ENCODE data around the gene ERLIN1.
"Not testable (repeated sequence)": the region's sequence is repeated elsewhere in the genome, so short reads cannot be mapped to it uniquely, and the experiment has no call there.

Gene ERLIN1

GRCh38 chr10:100132427-100132826 lies 53.4 kb downstream of the ERLIN1 start:
- CTCF ChIA-PET, result interaction anchor here (1.3 kb wide), 1 partner anchor 17 kb away, joined by 3 read pairs; no protein-coding TSS in a partner anchor
- no peaks in the 10 kb centered on the region for H3K4me1 Mint-ChIP-seq
- H3K9me3 Mint-ChIP-seq, result peaks cover 3% of the 10 kb centered on the region
- peaks cover 42% of the 10 kb centered on the region for H3K27me3 Mint-ChIP-seq
- no peak overlapping the region for H3K4me3 Mint-ChIP-seq
- no peak overlapping the region for H3K27ac Mint-ChIP-seq
- H3K36me3 Mint-ChIP-seq, result no peaks in the 10 kb centered on the region
- DNase-seq, result no peak

GRCh38 chr10:100131571-100131970 lies 54.3 kb downstream of the ERLIN1 start:
- no peak overlapping the region for H3K4me3 Mint-ChIP-seq
- no peak overlapping the region for H3K27ac Mint-ChIP-seq
- H3K36me3 Mint-ChIP-seq, result no peaks in the 10 kb centered on the region
- no peaks in the 10 kb centered on the region for H3K4me1 Mint-ChIP-seq
- CTCF ChIA-PET, result no interaction called here
- DNase-seq, result no peak
- peaks cover 3% of the 10 kb centered on the region for H3K9me3 Mint-ChIP-seq
- H3K27me3 Mint-ChIP-seq, result peaks cover 43% of the 10 kb centered on the region

GRCh38 chr10:100130831-100131230 lies 55.0 kb downstream of the ERLIN1 start:
- Mint-ChIP-seq H3K27ac (no peak overlapping the region), H3K27me3 (peaks cover 40% of the 10 kb centered on the region), H3K4me1 (no peaks in the 10 kb centered on the region), H3K9me3 (peaks cover 3% of the 10 kb centered on the region), H3K36me3 (no peaks in the 10 kb centered on the region), H3K4me3 (no peak overlapping the region)
- DNase-seq, result no peak
- CTCF ChIA-PET, result no interaction called here

GRCh38 chr10:100129424-100129823 lies 56.4 kb downstream of the ERLIN1 start:
- H3K27ac Mint-ChIP-seq, result no peak overlapping the region
- H3K36me3 Mint-ChIP-seq, result no peaks in the 10 kb centered on the region
- H3K4me1 Mint-ChIP-seq, result no peaks in the 10 kb centered on the region
- H3K4me3 Mint-ChIP-seq, result no peak overlapping the region
- H3K9me3 Mint-ChIP-seq, result no peaks in the 10 kb centered on the region
- CTCF ChIA-PET, result no interaction called here
- no peak for DNase-seq
- peaks cover 40% of the 10 kb centered on the region for H3K27me3 Mint-ChIP-seq

- no peak for DNase-seq
- no peaks in the 10 kb centered on the region for H3K9me3 Mint-ChIP-seq
- CTCF ChIA-PET, result no interaction called here
- H3K27me3 Mint-ChIP-seq, result peaks cover 39% of the 10 kb centered on the region
- H3K4me1 Mint-ChIP-seq, result peaks cover 3% of the 10 kb centered on the region
- H3K36me3 Mint-ChIP-seq, result no peaks in the 10 kb centered on the region
- no peak overlapping the region for H3K27ac Mint-ChIP-seq
- H3K4me3 Mint-ChIP-seq, result no peak overlapping the region
Measured at GRCh38 chr10:100128951-100129350, 56.9 kb downstream of the ERLIN1 start.

GRCh38 chr10:100125335-100125734 lies 60.5 kb downstream of the ERLIN1 start:
- DNase-seq, CTCF ChIA-PET, H3K9me3 Mint-ChIP-seq, H3K27ac Mint-ChIP-seq, H3K36me3 Mint-ChIP-seq, H3K4me3 Mint-ChIP-seq: not testable (repeated sequence)
- H3K27me3 Mint-ChIP-seq, result peaks cover 41% of the 10 kb centered on the region
- H3K4me1 Mint-ChIP-seq, result peaks cover 19% of the 10 kb centered on the region

- Mint-ChIP-seq H3K9me3 (no peaks in the 10 kb centered on the region), H3K27ac (no peak overlapping the region), H3K4me1 (peaks cover 19% of the 10 kb centered on the region), H3K36me3 (no peaks in the 10 kb centered on the region), H3K27me3 (peaks cover 31% of the 10 kb centered on the region), H3K4me3 (no peak overlapping the region)
- DNase-seq, result no peak
- CTCF ChIA-PET, result interaction anchor here (0.8 kb wide), 1 partner anchor 262 kb away, joined by 3 read pairs; no protein-coding TSS in a partner anchor
Measured at GRCh38 chr10:100124097-100124496, 61.7 kb downstream of the ERLIN1 start.

- H3K36me3 Mint-ChIP-seq, result no peaks in the 10 kb centered on the region
- H3K27ac Mint-ChIP-seq, result peak overlapping the region; percentile 58
- CTCF ChIA-PET, result no interaction called here
- H3K4me1 Mint-ChIP-seq, result peaks cover 24% of the 10 kb centered on the region
- peak; percentile 42 for DNase-seq
- peak overlapping the region; percentile 45 for H3K4me3 Mint-ChIP-seq
- H3K9me3 Mint-ChIP-seq, result no peaks in the 10 kb centered on the region
- H3K27me3 Mint-ChIP-seq, result peaks cover 26% of the 10 kb centered on the region
Measured at GRCh38 chr10:100122780-100123179, 63.0 kb downstream of the ERLIN1 start.

GRCh38 chr10:100120550-100120949 lies 65.3 kb downstream of the ERLIN1 start:
- no peak overlapping the region for H3K27ac Mint-ChIP-seq
- peaks cover 35% of the 10 kb centered on the region for H3K27me3 Mint-ChIP-seq
- H3K36me3 Mint-ChIP-seq, result no peaks in the 10 kb centered on the region
- H3K4me1 Mint-ChIP-seq, result peaks cover 24% of the 10 kb centered on the region
- no peaks in the 10 kb centered on the region for H3K9me3 Mint-ChIP-seq
- no peak for DNase-seq
- no peak overlapping the region for H3K4me3 Mint-ChIP-seq
- CTCF ChIA-PET, result no interaction called here

GRCh38 chr10:100119726-100120125 lies 66.1 kb downstream of the ERLIN1 start:
- H3K4me3 Mint-ChIP-seq, result no peak overlapping the region
- no peak overlapping the region for H3K27ac Mint-ChIP-seq
- no peaks in the 10 kb centered on the region for H3K36me3 Mint-ChIP-seq
- CTCF ChIA-PET, result no interaction called here
- H3K9me3 Mint-ChIP-seq, result no peaks in the 10 kb centered on the region
- peaks cover 24% of the 10 kb centered on the region for H3K4me1 Mint-ChIP-seq
- peaks cover 44% of the 10 kb centered on the region for H3K27me3 Mint-ChIP-seq
- no peak for DNase-seq

GRCh38 chr10:100114976-100115770 lies 70.7 kb downstream of the ERLIN1 start:
- no peaks in the 10 kb centered on the region for H3K9me3 Mint-ChIP-seq
- H3K27ac Mint-ChIP-seq, result no peak overlapping the region
- no peaks in the 10 kb centered on the region for H3K36me3 Mint-ChIP-seq
- DNase-seq, result no peak
- CTCF ChIA-PET, result interaction anchor here (0.6 to 0.7 kb wide), 2 partner anchors 18 to 363 kb away, joined by 3 read pairs; no protein-coding TSS in a partner anchor
- no peak overlapping the region for H3K4me3 Mint-ChIP-seq
- peaks cover 42% of the 10 kb centered on the region for H3K27me3 Mint-ChIP-seq
- peaks cover 6% of the 10 kb centered on the region for H3K4me1 Mint-ChIP-seq

- DNase-seq, result no peak
- H3K9me3 Mint-ChIP-seq, result no peaks in the 10 kb centered on the region
- H3K4me3 Mint-ChIP-seq, result no peak overlapping the region
- H3K27ac Mint-ChIP-seq, result no peak overlapping the region
- peaks cover 42% of the 10 kb centered on the region for H3K27me3 Mint-ChIP-seq
- peaks cover 6% of the 10 kb centered on the region for H3K4me1 Mint-ChIP-seq
- H3K36me3 Mint-ChIP-seq, result no peaks in the 10 kb centered on the region
- CTCF ChIA-PET, result interaction anchor here (0.7 to 1.0 kb wide), 2 partner anchors 14 to 18 kb away, joined by 3 read pairs; no protein-coding TSS in a partner anchor
Measured at GRCh38 chr10:100114460-100114859, 71.4 kb downstream of the ERLIN1 start.

- DNase-seq, result no peak
- Mint-ChIP-seq H3K27me3 (peaks cover 30% of the 10 kb centered on the region), H3K9me3 (no peaks in the 10 kb centered on the region), H3K27ac (no peak overlapping the region), H3K36me3 (no peaks in the 10 kb centered on the region), H3K4me3 (no peak overlapping the region), H3K4me1 (no peaks in the 10 kb centered on the region)
- CTCF ChIA-PET, result no interaction called here
Measured at GRCh38 chr10:100109670-100110069, 76.2 kb downstream of the ERLIN1 start.

- H3K36me3 Mint-ChIP-seq, result no peaks in the 10 kb centered on the region
- DNase-seq, result no peak
- H3K9me3 Mint-ChIP-seq, result no peaks in the 10 kb centered on the region
- no peaks in the 10 kb centered on the region for H3K4me1 Mint-ChIP-seq
- H3K4me3 Mint-ChIP-seq, result no peak overlapping the region
- peaks cover 28% of the 10 kb centered on the region for H3K27me3 Mint-ChIP-seq
- no peak overlapping the region for H3K27ac Mint-ChIP-seq
- CTCF ChIA-PET, result interaction anchor here (0.6 kb wide), 1 partner anchor 425 kb away, joined by 3 read pairs; no protein-coding TSS in a partner anchor
Measured at GRCh38 chr10:100106865-100107264, 79.0 kb downstream of the ERLIN1 start.

GRCh38 chr10:100104300-100104699 lies 81.5 kb downstream of the ERLIN1 start:
- CTCF ChIA-PET, result no interaction called here
- Mint-ChIP-seq H3K27ac (no peak overlapping the region), H3K9me3 (no peaks in the 10 kb centered on the region), H3K4me3 (no peak overlapping the region), H3K36me3 (no peaks in the 10 kb centered on the region), H3K27me3 (peaks cover 48% of the 10 kb centered on the region), H3K4me1 (no peaks in the 10 kb centered on the region)
- no peak for DNase-seq

Measured in activated naive CD4-positive, alpha-beta T cell treated with anti-CD3 and anti-CD28 coated beads, Interleukin-2, amount 10 ng/mL, durations not matched to agents 7 days and 5 days (primary cell).